IMR-90 (cell line): Measurements from ENCODE around the gene GMEB2. TPM values are rescaled to one million over a fixed set of nuclear protein-coding genes. Genes with fewer than 3 reads are reported as not detected.

Source experiments
- ATAC-seq: fragments of 200-7000 bp; cut with Tn5 transposase; 2 replicates; pipeline ENCODE4 v1.9.1; 2020; ENCODE audit warnings: low read depth, mild to moderate bottlenecking, moderate library complexity
- BruUV-seq: library from RNA; stranded (reverse); fragments of 400-500 nt; replicated peaks from 2 replicates; lab custom pipeline; 2021; lab: Mats Ljungman, UMichigan
- CTCF ChIA-PET: fragments of 300-600 bp; formaldehyde crosslinking; extraction: SDS; loops from one replicate; lab custom pipeline; 2021; ENCODE audit warnings: antibody characterized with exemption; lab: Yijun Ruan, JAX
- POLR2A ChIA-PET: fragments of 300-600 bp; sonication (Branson Sonifier 250); formaldehyde crosslinking; loops from one replicate; lab custom pipeline; 2022; ENCODE audit warnings: antibody characterized with exemption; ENCODE audit not compliant: unreplicated experiment; lab: Charles Lee
- DNase-seq: peaks from one replicate; pipeline ENCODE4 v3.0.0; 2013
- H2AFZ ChIP-seq: replicated peaks from 2 replicates; pipeline ENCODE3; 2013; ENCODE audit warnings: low read length, mild to moderate bottlenecking; ENCODE audit not compliant: poor library complexity
- H2AK5ac ChIP-seq: 2 replicates; pipeline ENCODE4 v1.6.1; 2013; ENCODE audit warnings: low read depth, low read length, inconsistent platforms
- H2AK9ac ChIP-seq: replicated peaks from 2 replicates; pipeline ENCODE3; 2013; ENCODE audit warnings: mild to moderate bottlenecking, low read depth, low read length, moderate library complexity; ENCODE audit not compliant: poor library complexity
- H2BK120ac ChIP-seq: 2 replicates; pipeline ENCODE4 v1.6.1; 2013; ENCODE audit warnings: low read depth, low read length, inconsistent platforms
- H2BK15ac ChIP-seq: 3 replicates; pipeline ENCODE4 v1.6.1; 2013; ENCODE audit warnings: low read depth, low read length, inconsistent platforms
- H2BK20ac ChIP-seq: 2 replicates; pipeline ENCODE4 v1.6.1; 2013; ENCODE audit warnings: low read depth, mild to moderate bottlenecking, inconsistent platforms, low read length, moderate library complexity
- H2BK5ac ChIP-seq: 2 replicates; pipeline ENCODE4 v1.6.1; 2013; ENCODE audit warnings: mild to moderate bottlenecking, low read depth, low read length, inconsistent platforms; ENCODE audit not compliant: poor library complexity, severe bottlenecking
- H3K14ac ChIP-seq: replicated peaks from 2 replicates; pipeline ENCODE4 v1.6.1; 2013; ENCODE audit warnings: low read depth, low read length, inconsistent platforms
- H3K18ac ChIP-seq: 2 replicates; pipeline ENCODE4 v1.6.1; 2013; ENCODE audit warnings: low read depth, low read length, control low read depth
- H3K23ac ChIP-seq: 2 replicates; pipeline ENCODE4 v1.6.1; 2013; ENCODE audit warnings: low read depth, low read length, inconsistent platforms
- H3K27ac ChIP-seq: 2 replicates; pipeline ENCODE4 v1.5.1; 2013; ENCODE audit warnings: mild to moderate bottlenecking, control low read depth, low read length; ENCODE audit not compliant: insufficient read depth
- H3K27me3 ChIP-seq: 2 replicates; pipeline ENCODE4 v1.6.1; 2013; ENCODE audit warnings: low read length; ENCODE audit not compliant: control insufficient read depth, insufficient read depth
- H3K36me3 ChIP-seq: 2 replicates; pipeline ENCODE4 v1.6.1; 2013; ENCODE audit warnings: low read length, mixed read lengths; ENCODE audit not compliant: control insufficient read depth, insufficient read depth
- H3K4ac ChIP-seq: 2 replicates; pipeline ENCODE4 v1.6.1; 2013; ENCODE audit warnings: low read depth, low read length, inconsistent platforms
- H3K4me1 ChIP-seq: 2 replicates; pipeline ENCODE4 v1.6.1; 2013; ENCODE audit warnings: low read length, mixed read lengths; ENCODE audit not compliant: control insufficient read depth, insufficient read depth
- H3K4me2 ChIP-seq: 2 replicates; pipeline ENCODE4 v1.6.1; 2013; ENCODE audit warnings: low read depth, mild to moderate bottlenecking, control low read depth, low read length, moderate library complexity
- H3K4me3 ChIP-seq: 2 replicates; pipeline ENCODE4 v1.5.1; 2013; ENCODE audit warnings: low read depth, mild to moderate bottlenecking, control low read depth, low read length, moderate library complexity; ENCODE audit not compliant: insufficient read depth
- H3K56ac ChIP-seq: 2 replicates; pipeline ENCODE4 v1.6.1; 2013; ENCODE audit warnings: low read length, inconsistent platforms; ENCODE audit not compliant: insufficient read depth; ENCODE audit errors: extremely low read depth
- H3K79me1 ChIP-seq, 2 experiments: 2 replicates each; pipeline ENCODE4 v1.6.1; 2013; ENCODE audit warnings: low read length in 2 of 2, inconsistent platforms in 1 of 2, low read depth in 1 of 2
- H3K9ac ChIP-seq: 2 replicates; pipeline ENCODE4 v1.6.1; 2013; ENCODE audit warnings: low read depth, low read length, control low read depth
- H3K9me1 ChIP-seq: 2 replicates; pipeline ENCODE4 v1.6.1; 2013; ENCODE audit warnings: low read length, inconsistent platforms; ENCODE audit not compliant: insufficient read depth
- H3K9me3 ChIP-seq: 2 replicates; pipeline ENCODE4 v1.6.1; 2013; ENCODE audit warnings: low read length; ENCODE audit not compliant: control insufficient read depth, insufficient read depth
- H4K20me1 ChIP-seq: 2 replicates; pipeline ENCODE4 v1.6.1; 2013; ENCODE audit warnings: low read length, inconsistent platforms; ENCODE audit not compliant: insufficient read depth
- H4K5ac ChIP-seq: 2 replicates; pipeline ENCODE4 v1.6.1; 2013; ENCODE audit warnings: mild to moderate bottlenecking, low read depth, low read length, control low read depth
- H4K8ac ChIP-seq, 2 experiments: 2 replicates each; pipeline ENCODE4 v1.6.1; 2013; ENCODE audit warnings: low read depth in 2 of 2, low read length in 2 of 2, control low read depth in 1 of 2, inconsistent platforms in 1 of 2
- H4K91ac ChIP-seq: 2 replicates; pipeline ENCODE4 v1.6.1; 2013; ENCODE audit warnings: low read depth, low read length, inconsistent platforms; ENCODE audit not compliant: insufficient read depth
- BHLHE40 ChIP-seq: fragments of 150-350 bp; IDR thresholded peaks from 2 replicates; pipeline ENCODE4 v1.6.1; 2016; ENCODE audit warnings: mild to moderate bottlenecking, low read depth, low read length
- CEBPB ChIP-seq: IDR thresholded peaks from 2 replicates; pipeline ENCODE4 v1.6.1; 2012; ENCODE audit warnings: low read depth, low read length, improper control_type of control experiment
- CHD1 ChIP-seq: IDR thresholded peaks from 2 replicates; pipeline ENCODE4 v1.6.1; 2012; ENCODE audit warnings: low read depth, low read length, improper control_type of control experiment
- CTCF ChIP-seq: conservative IDR thresholded peaks from 2 replicates; pipeline ENCODE4 v1.5.1; 2012; ENCODE audit warnings: mild to moderate bottlenecking, low read depth, low read length, improper control_type of control experiment
- ELK1 ChIP-seq: fragments of 150-350 bp; IDR thresholded peaks from 2 replicates; pipeline ENCODE4 v1.6.1; 2016; ENCODE audit warnings: low read depth, mild to moderate bottlenecking, low read length, moderate library complexity, borderline replicate concordance
- FOS ChIP-seq: fragments of 150-350 bp; IDR thresholded peaks from 2 replicates; pipeline ENCODE4 v1.6.1; 2016; ENCODE audit warnings: low read depth, low read length
- MAFK ChIP-seq: IDR thresholded peaks from 2 replicates; pipeline ENCODE4 v1.6.1; 2012; ENCODE audit warnings: low read depth, low read length, improper control_type of control experiment
- MAZ ChIP-seq: IDR thresholded peaks from 2 replicates; pipeline ENCODE4 v1.6.1; 2012; ENCODE audit warnings: low read depth, mild to moderate bottlenecking, low read length, improper control_type of control experiment, moderate library complexity, borderline replicate concordance
- MXI1 ChIP-seq: IDR thresholded peaks from 2 replicates; pipeline ENCODE4 v1.6.1; 2012; ENCODE audit warnings: low read depth, mild to moderate bottlenecking, low read length, moderate library complexity, borderline replicate concordance
- NFE2L2 ChIP-seq: fragments of 150-350 bp; IDR thresholded peaks from 2 replicates; pipeline ENCODE4 v1.6.1; 2016; ENCODE audit warnings: low read depth, mild to moderate bottlenecking, low read length
- POLR2A ChIP-seq: IDR thresholded peaks from 2 replicates; pipeline ENCODE4 v1.6.1; 2012; ENCODE audit warnings: mild to moderate bottlenecking, low read depth, low read length
- RAD21 ChIP-seq: IDR thresholded peaks from 2 replicates; pipeline ENCODE4 v1.6.1; 2012; ENCODE audit warnings: low read length, improper control_type of control experiment
- RCOR1 ChIP-seq: IDR thresholded peaks from 2 replicates; pipeline ENCODE4 v1.6.1; 2012; ENCODE audit warnings: mild to moderate bottlenecking, low read length, improper control_type of control experiment; ENCODE audit not compliant: insufficient replicate concordance
- RFX5 ChIP-seq: IDR thresholded peaks from 2 replicates; pipeline ENCODE4 v1.8.0; 2012; ENCODE audit warnings: low read depth, mild to moderate bottlenecking, low read length, moderate library complexity
- SMC3 ChIP-seq: fragments of 150-350 bp; IDR thresholded peaks from 2 replicates; pipeline ENCODE4 v1.6.1; 2016; ENCODE audit warnings: low read depth, mild to moderate bottlenecking, antibody characterized with exemption, low read length, moderate library complexity
- USF2 ChIP-seq: fragments of 150-350 bp; IDR thresholded peaks from 2 replicates; pipeline ENCODE4 v1.6.1; 2017; ENCODE audit warnings: mild to moderate bottlenecking, antibody characterized with exemption, low read length, low read depth
- WGBS, 2 experiments: methylation state at CpG; one replicate each; pipeline versions ENCODE4 v1.1.5 to v1.1.7; 2013; ENCODE audit warnings: missing lambda C conversion rate in 2 of 2; ENCODE audit not compliant: insufficient read length in 1 of 2; ENCODE audit errors: extremely low coverage in 2 of 2; 5-methylcytosine and 5-hydroxymethylcytosine counted together
- dilution Hi-C: fragments of 300-500 bp; cut with HindIII; formaldehyde crosslinking; loops from one replicate; pipeline ENCODE4 v1.14.3; 2018; ENCODE audit warnings: low sequenced_read_pairs; ENCODE audit not compliant: unreplicated experiment
- in situ Hi-C: fragments of 300-500 bp; cut with MboI; formaldehyde crosslinking; loops from 3 replicates; pipeline ENCODE4 v1.14.3; 2019; ENCODE audit warnings: low sequenced_read_pairs, inconsistent platforms, mixed read lengths
- intact Hi-C: fragments of 100-400 bp; cut with micrococcal nuclease; formaldehyde crosslinking; loops from 2 replicates; pipeline ENCODE4 v1.10.0; 2022
- polyA plus RNA-seq, 3 experiments: library from polyadenylated mRNA; depleted of rRNA; stranded (reverse); fragments of >200 nt; gene quantifications; 2 replicates each; pipeline ENCODE4 v1.2.3, GENCODE V29; 2012; ENCODE audit warnings: low replicate concordance in 1 of 3
- total RNA-seq: library from RNA; depleted of rRNA; stranded (reverse); fragments of >200 nt; gene quantifications from 2 replicates; pipeline ENCODE4 v1.2.3, GENCODE V29; 2012

The GMEB2 gene
- total and polyA plus RNA-seq, 2 of the 4 experiments (the other 2 are of a cell fraction), result 5.0 to 10.0 TPM

- Histone ChIP-seq H3K27ac (no peak overlapping the region), H2BK20ac (no peak overlapping the region), H4K91ac (no peak overlapping the region), H2BK15ac (no peak overlapping the region), H3K4me2 (no peak overlapping the region), H3K14ac (no peak overlapping the region), H3K9me3 (no peaks in the 10 kb centered on the region), H4K8ac (no peak overlapping the region), H3K79me1 (no peaks in the 10 kb centered on the region), H3K9ac (no peak overlapping the region), H4K20me1 (no peaks in the 10 kb centered on the region), H3K18ac (no peak overlapping the region), H2BK120ac (no peak overlapping the region), H2AK9ac (no peak overlapping the region), H2BK5ac (no peak overlapping the region), H3K9me1 (no peaks in the 10 kb centered on the region), H2AFZ (no peak overlapping the region), H3K27me3 (peaks cover 40% of the 10 kb centered on the region), H3K4ac (no peak overlapping the region), H4K5ac (no peak overlapping the region), H3K36me3 (no peaks in the 10 kb centered on the region), H3K4me1 (no peaks in the 10 kb centered on the region), H3K23ac (no peak overlapping the region), H3K56ac (no peak overlapping the region), H2AK5ac (no peak overlapping the region), H3K4me3 (no peak overlapping the region)
- intact Hi-C loops, result no loop called here
- DNase-seq (no peak), ATAC-seq (no peak)
- in situ Hi-C loops, result no loop called here
- BruUV-seq, result no TSS peak
- TF ChIP-seq USF2, result no peak
- TF ChIP-seq ELK1, result no peak
- TF ChIP-seq CEBPB, result no peak
- TF ChIP-seq NFE2L2, result no peak
- no peak for TF ChIP-seq FOS
- no peak for TF ChIP-seq CTCF
- TF ChIP-seq MXI1, result no peak
- no peak for TF ChIP-seq RFX5
- no peak for TF ChIP-seq RCOR1
- no peak for TF ChIP-seq MAZ
- TF ChIP-seq MAFK, result no peak
- no peak for TF ChIP-seq SMC3
- TF ChIP-seq POLR2A, result no peak
- no peak for TF ChIP-seq CHD1
- no peak for TF ChIP-seq BHLHE40
- no peak for TF ChIP-seq RAD21
- dilution Hi-C loops, result no loop called here
- CTCF ChIA-PET, result no interaction called here
- POLR2A ChIA-PET, result interaction anchor here (0.5 kb wide), 1 partner anchor 313 kb away, joined by 3 read pairs; no protein-coding TSS in a partner anchor
- WGBS, 2 experiments, result no CpG with 5 or more reads among the region's 6 CpGs
Observed at GRCh38 chr20:63545814-63546213, 81.1 kb downstream of the GMEB2 start.
